ENCODE results near the gene INPP5A.

- TF ChIP-seq POLR2A (IDR thresholded peaks at IDR 0.05; ENCODE audit: low read length) (no peak), GATA1 (IDR thresholded peaks at IDR 0.05; ENCODE audit: low read depth, low read length) (no peak)
Observed at GRCh38 chr10:132744839-132745238, 207.3 kb downstream of the INPP5A start.

Measured in erythroblast (primary cell).